A549 treated with GW870086 at 1 μM for 4 hours (cell line): ENCODE measurements around the gene GALNT18. TPM values are rescaled to one million over a fixed set of nuclear protein-coding genes. Genes with fewer than 3 reads are reported as not detected.

Experiments
- total RNA-seq: library from RNA; stranded (reverse); fragments of 200-300 nt; extraction: Qiagen RNA extraction; gene quantifications from 5 replicates; pipeline ENCODE4 v1.2.3, GENCODE V29; 2022; ENCODE audit warnings: low read depth

The GALNT18 gene
- 25.3 to 28.7 TPM (median 27.3 TPM) in 5 replicates for total RNA-seq

DNA sequence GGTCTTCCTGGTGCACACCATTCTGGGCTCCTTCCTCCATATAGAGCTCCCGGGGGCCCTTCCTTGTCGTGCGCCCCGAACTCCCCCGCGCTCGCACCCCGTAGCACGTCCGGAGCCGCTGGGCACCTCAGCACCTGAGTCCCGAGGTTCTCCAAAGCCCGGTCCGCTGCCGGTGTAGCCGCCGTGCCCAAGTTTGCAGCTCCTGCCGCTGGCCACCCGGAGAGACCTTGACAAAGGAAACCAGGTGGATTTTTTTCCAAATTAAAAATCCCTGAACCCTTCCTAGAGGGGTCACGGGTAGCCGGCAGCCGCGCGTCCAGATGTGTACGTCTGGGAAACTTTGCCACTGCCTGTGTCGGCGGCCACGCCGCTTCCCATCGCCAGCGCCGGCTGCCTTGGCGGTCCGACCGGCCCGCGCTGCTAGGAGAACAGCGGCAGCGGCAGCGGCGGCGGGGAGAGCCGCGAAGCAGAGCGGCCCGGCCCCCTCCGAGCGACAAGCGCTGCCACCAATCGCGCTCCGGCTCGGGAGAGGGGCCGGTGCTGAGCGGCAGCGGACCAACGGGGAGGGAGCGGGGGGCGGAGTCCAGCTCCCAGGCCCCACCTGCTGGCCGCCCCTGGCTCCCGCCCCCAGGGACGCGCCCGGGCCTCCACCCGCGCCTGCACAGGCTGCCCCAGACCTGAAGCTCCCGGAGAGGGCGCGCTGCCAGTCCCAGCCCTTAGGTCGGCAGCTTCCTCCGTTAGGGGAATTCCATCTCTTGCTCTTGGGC, at the start of gene GALNT18:
GALNT18 (minus strand) TSS at position 433 of the 767 bp plus-strand sequence.

GRCh38 chr11:11352878-11353277, 268.9 kb downstream of the GALNT18 start, which contains the start of gene CSNK2A3:
TSS of gene CSNK2A3 (minus strand) at chr11:11353250. CDS start at chr11:11353119, 131 bp downstream.

Other genes with a start within 250 kb of the GALNT18 start
- 24.4 to 37.6 TPM (median 31.6 TPM) in 5 replicates for gene USP47, start 220.0 kb upstream of the GALNT18 start, total RNA-seq